Fibroblast of the aortic adventitia (primary cell): ENCODE measurements around the gene POLR3K. TPM values are rescaled to one million over a fixed set of nuclear protein-coding genes. Genes with fewer than 3 reads are reported as not detected.
"Not testable (repeated sequence)": the region's sequence is repeated elsewhere in the genome, so short reads cannot be mapped to it uniquely, and the experiment has no call there.

Source experiments
- DNase-seq: peaks from one replicate; pipeline ENCODE4 v3.0.0-alpha.2; 2010; ENCODE audit warnings: low read depth
- H3K4me3 ChIP-seq: 2 replicates; pipeline ENCODE4 v1.5.1; 2011; ENCODE audit warnings: low read depth, mild to moderate bottlenecking, control low read depth, low read length, moderate library complexity
- total RNA-seq: library from RNA; depleted of rRNA; stranded (reverse); fragments of >200 nt; gene quantifications from 2 replicates; pipeline ENCODE4 v1.2.3, GENCODE V29; 2012; ENCODE audit warnings: low replicate concordance
- TF ChIP-seq, protein P1 (sequence below): IDR thresholded peaks from 2 replicates; pipeline ENCODE4 v1.5.1; 2011; ENCODE audit warnings: mild to moderate bottlenecking, low read length, control low read depth, inconsistent platforms; ENCODE audit not compliant: insufficient read depth

Gene POLR3K
- total RNA-seq, 1 donor: 5.1 TPM

DNA sequence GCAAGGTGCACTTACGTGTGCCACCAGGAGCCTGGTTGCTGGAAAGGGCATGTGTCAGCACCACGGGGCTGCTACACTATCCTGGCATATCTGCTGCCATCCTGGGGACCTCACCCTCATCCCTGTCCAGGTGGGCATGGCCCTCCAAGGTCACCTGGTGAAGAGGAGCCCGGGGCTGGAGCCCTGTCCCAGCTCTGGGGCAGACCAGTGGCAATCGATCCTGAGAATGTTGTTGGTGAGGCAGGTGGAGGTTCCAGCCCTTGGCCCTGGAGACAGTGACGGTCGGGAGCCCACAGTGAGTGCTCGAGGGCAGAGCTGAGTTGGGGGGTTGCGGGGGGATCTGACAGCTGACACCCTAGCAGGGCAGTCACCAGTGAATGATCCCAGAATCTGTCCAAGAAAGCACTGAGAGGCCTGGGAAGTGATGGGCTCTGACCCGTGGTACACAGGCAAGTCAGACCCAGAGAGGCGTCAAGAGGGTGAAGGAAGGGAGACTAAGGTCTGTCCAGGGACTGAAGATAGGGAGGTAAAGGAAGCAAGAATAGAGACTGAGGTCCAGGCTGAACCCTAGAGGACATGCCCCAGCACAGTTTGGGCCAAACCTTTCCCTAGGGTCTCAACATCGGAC, 17.6 kb downstream of the POLR3K start:
- no peak for DNase-seq
- H3K4me3 ChIP-seq: no peak overlapping the region
- TF ChIP-seq, protein P1, sequence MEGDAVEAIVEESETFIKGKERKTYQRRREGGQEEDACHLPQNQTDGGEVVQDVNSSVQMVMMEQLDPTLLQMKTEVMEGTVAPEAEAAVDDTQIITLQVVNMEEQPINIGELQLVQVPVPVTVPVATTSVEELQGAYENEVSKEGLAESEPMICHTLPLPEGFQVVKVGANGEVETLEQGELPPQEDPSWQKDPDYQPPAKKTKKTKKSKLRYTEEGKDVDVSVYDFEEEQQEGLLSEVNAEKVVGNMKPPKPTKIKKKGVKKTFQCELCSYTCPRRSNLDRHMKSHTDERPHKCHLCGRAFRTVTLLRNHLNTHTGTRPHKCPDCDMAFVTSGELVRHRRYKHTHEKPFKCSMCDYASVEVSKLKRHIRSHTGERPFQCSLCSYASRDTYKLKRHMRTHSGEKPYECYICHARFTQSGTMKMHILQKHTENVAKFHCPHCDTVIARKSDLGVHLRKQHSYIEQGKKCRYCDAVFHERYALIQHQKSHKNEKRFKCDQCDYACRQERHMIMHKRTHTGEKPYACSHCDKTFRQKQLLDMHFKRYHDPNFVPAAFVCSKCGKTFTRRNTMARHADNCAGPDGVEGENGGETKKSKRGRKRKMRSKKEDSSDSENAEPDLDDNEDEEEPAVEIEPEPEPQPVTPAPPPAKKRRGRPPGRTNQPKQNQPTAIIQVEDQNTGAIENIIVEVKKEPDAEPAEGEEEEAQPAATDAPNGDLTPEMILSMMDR: no peak

DNA sequence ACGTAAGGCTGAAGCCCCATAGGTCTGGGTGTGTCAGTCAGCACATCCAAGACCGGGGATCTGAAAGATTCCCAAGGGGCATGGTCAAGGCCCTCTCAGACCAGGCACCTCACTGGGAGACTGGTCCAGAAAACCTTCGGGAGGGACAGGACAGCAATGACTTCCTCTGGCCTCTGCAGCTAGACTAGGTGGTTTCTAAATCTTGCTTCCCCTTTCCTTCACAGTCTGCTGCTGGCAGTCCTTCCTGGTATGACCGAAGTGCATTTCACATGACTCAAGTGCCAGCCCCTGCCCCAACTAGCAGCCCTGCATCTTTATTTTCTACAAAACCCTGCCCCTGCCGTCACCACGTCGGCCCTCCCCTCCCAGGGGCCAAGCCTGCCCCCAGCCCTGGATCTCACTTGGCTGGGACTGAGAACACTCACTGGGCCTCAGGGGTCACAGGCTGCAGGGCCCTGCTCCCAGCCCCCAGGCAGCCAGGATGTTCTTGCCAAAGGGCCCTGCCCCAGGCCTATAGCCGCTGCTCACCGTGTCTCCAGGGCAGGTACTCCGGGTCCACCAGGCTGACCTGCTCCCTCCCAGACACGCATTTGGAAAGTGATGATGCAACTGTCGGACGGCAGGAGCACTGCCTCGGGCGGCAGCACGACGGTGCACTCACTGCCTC, 18.3 kb downstream of the POLR3K start:
- no peak for DNase-seq
- H3K4me3 ChIP-seq: no peak overlapping the region
- TF ChIP-seq, protein P1: no peak

DNA sequence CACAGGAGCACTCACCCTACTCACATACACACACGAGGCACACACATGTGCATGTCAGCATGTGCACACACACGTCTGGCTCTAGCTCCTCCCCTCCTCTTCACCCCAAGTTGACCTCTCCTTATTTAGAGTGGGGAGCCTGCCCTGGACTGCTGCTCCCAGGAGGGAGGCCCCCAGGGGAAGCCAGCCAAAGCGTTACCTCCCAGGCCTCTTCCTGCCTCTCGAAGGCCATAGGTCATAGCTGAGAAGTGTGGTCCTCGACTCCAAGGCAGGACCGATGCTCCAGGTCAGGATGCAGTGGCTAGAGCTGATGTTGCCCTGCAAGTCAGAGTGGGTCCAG, 18.8 kb downstream of the POLR3K start:
- no peak overlapping the region for H3K4me3 ChIP-seq
- no peak for DNase-seq
- TF ChIP-seq, protein P1: no peak

DNA sequence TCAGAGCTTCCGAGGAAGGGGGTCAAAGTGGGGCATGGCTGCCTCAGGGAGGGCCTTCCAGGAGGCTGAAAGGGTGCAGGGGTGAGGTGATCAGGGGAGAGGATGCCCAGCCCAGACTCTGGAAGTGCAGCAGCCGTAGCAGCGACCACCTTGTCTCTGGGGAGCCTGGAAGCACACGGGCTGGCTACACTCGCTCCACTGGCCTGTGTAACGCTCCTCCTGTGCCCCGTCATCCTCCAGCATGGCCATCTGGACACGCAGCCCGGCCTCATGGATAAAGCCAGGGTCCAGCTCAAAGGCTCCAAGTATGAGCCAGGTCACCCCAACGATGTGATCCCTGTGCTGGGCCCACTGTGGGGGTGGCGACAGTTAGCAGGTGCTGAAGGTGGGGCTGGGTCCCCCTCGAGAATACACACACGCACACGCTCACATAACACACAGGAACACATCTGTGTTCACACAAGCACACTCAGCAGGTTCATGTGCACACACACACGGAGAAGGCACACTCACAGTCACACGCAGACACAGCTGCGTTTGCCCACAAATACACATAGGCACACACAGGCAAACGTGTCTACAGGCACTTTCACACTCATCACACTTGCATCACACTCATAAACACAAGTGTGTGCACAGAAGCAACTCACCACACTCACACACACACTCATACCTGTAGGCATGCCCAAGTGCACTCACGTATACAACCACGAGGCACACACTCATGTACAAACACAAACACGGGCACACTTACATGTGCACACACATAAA, 19.3 kb downstream of the POLR3K start:
- TF ChIP-seq, protein P1: no peak
- no peak overlapping the region for H3K4me3 ChIP-seq
- no peak for DNase-seq

DNA sequence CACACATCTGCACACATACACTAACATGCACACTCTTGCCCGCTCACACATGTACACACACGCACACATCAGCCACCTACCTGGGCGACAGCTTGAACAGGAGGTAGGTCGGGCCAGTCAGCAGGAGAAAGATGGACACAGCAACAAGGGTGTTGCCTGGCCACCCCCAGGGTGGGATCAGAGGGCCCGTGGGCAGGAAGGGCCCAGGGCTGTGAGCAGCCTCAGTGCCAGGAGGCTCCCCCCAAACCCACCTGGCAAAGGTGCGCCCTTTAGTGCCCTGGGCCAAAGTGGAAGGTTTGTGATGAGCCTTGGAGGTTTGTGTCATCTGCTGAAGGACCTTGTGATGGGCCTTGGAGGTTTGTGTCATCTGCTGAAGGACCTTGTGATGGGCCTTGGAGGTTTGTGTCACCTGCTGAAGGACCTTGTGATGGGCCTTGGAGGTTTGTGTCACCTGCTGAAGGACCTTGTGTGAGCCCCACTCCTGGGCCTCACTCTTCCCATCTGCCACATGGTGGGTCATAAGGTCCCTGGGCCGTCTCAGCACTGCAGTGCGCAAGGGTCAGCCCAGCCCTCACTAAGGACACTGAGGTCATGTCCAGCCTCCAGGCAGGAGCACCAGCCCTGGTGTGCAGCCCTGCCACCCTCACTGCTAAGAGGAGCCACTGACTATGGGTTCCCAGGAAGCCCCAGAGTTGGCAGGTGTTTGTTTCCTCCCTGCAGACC, 20.1 kb downstream of the POLR3K start:
- DNase-seq, H3K4me3 ChIP-seq: not testable (repeated sequence)

DNA sequence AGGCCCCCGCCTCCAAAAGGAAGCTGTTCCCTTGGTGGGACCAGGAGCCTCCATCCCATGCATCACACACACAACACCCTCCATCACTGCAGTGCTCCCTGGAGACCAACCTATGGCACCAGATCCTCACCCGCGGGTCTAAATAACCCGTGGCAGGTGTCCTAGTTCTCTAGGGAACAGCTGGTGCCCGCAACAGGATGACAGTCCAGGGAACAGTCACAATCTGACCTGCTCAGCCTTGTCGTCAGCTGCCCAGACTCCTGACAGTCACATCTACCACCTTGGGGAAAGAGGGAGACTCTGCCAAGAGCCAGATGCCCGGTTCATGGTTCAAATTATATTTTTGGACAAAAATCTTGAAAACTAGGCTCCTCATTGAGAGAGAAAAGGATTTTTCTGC, 22.8 kb downstream of the POLR3K start:
- H3K4me3 ChIP-seq, DNase-seq: not testable (repeated sequence)

DNA sequence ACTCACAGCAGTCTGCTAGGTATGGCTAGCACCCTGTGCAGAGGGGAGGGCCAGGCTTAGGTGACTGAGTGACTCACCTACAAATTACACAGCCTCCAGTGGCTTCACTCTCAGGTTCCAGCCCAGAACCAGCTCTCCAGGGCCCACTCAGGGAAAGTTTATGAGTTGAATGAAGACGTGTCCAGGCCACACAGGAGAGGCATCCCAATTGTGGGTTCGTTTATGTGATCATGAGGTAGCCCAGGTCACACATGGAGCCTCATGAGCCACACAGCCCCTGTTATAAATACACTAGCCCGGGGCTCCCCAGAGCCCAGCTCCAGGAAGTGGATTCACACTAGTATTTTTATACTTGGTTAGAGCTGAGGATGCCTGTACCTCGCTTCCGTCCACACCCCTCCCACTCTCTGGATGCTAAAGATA, 27.5 kb downstream of the POLR3K start:
- H3K4me3 ChIP-seq: not testable (repeated sequence)

DNA sequence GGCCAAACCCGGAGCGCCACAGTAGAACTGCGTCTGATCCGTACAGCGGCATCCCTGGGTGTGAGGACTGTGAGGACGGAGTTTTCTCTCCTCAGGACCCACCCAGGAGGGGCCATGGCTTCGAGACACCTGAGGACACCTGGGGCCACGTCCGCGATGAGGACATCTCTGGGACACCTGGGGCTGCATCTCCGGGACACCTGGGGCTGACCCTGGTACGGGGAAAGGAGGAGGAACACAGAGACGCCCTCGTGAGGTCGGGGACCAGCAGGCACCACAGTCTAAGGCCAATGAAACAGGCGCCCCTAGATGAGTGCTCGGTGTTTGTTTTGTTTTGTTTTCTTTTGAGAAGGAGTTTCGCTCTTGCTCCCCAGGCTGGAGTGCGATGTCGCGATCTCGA, 29.3 kb downstream of the POLR3K start:
- not testable (repeated sequence) for H3K4me3 ChIP-seq, DNase-seq

More for the DNA sequence above, 27.5 kb downstream of the POLR3K start:
- DNase-seq: not testable (repeated sequence)

DNA sequence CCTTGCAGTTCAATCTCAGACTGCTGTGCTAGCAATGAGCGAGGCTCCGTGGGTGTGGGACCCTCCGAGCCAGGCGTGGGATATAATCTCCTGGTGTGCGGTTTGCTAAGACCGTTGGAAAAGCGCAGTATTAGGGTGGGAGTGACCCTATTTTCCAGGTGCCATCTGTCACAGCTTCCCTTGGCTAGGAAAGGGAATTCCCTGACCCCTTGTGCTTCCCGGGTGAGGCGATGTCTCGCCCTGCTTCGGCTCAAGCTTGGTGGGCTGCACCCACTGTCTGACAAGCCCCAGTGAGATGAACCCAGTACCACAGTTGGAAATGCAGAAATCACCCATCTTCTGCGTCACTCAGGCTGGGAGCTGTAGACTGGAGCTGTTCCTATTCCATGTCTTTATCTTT, 32.5 kb downstream of the POLR3K start:
- DNase-seq, H3K4me3 ChIP-seq: not testable (repeated sequence)

DNA sequence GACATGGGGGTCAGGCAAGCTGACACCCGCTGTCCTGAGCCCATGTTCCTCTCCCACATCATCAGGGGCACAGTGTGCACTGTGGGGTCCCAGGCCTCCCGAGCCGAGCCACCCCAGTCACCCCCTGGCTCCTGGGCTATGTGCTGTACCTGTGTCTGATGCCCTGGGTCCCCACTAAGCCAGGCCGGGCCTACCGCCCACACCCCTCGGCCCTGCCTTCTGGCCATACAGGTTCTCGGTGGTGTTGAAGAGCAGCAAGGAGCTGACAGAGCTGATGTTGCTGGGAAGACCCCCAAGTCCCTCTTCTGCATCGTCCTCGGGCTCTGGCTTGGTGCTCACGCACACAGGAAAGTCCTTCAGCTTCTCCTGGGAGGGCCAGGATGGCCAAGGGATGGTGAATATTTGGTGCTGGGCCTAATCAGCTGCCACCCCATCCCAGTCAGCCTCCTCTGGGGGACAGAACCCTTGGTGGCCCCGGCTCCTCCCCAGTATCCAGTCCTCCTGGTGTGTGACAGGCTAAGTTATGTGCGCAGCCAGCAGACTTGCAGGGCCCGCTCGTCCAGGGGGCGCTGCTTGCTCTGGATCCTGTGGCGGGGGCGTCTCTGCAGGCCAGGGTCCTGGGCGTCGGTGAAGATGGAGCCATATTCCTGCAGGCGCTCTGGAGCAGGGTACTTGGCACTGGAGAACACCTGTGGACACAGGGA, 36.2 kb downstream of the POLR3K start:
- not testable (repeated sequence) for DNase-seq, H3K4me3 ChIP-seq
